ENCODE results near the gene CHRM4.

CHRM4 gene

DNA sequence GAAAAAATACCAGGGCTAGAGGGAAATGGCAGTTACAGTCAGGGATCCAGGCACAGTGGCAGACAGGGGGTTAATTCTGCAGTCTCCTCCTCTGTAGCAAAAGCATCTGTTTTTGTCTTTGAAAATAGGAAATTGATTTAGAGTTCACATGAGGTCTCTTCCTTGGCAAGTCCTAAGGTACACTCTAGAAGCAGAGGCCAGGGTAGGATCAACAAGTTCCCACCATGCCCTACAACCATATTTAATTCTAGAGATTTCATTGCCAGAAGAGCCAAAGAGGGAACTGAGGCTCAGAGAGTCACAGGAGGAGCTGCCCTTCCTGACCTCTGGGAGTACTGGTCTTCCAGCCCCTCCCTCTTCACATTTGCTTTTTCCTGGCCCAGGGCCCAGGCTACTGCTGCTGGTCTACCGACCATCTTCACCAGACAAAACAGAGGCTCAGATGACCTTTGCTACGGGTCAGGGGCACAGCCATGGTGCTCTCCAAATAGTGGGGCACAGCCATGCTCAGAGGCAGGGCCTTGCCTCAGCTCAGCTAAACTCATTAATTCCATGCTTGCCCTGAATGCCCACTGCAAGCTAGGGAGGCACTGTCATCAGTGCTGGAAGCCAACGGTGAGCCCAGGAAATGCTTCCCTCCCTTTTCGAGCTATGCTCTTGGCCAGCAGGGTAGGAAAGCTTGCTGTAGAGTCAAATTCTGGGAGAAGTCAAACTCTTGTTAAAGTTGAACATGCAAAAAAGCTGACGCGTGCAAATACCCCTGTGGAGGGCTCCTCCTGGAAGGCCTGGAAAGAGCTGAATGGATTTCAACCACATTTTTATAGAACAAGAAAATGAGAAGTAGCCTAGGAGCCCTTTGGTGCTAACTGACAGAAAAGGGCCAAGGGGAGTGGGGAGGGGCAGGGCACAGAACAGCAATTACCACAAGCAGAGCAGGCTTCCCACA lies 11.7 kb upstream of the CHRM4 start:
- no peak for DNase-seq

DNA sequence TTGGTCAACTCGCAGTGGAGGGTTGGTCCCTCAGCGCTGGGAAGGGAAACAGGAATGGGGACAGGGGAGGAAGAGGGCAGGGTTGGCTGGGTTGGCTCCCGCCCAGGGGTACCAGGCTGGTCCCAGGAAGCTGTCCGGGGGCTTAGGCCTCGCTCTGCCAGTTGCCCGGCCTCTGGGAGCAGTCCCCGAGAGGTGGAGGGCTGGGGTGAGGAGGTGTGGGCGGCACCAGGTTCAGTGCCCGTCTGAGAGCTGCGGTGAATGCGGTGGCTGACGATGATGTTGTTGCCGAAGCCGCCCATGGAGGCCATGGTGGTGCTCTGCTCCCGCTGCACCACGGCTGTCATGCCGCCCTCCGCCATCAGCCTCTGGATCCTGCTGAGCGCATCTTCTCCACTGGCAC lies 6.0 kb upstream of the CHRM4 start:
- no peak for DNase-seq

DNA sequence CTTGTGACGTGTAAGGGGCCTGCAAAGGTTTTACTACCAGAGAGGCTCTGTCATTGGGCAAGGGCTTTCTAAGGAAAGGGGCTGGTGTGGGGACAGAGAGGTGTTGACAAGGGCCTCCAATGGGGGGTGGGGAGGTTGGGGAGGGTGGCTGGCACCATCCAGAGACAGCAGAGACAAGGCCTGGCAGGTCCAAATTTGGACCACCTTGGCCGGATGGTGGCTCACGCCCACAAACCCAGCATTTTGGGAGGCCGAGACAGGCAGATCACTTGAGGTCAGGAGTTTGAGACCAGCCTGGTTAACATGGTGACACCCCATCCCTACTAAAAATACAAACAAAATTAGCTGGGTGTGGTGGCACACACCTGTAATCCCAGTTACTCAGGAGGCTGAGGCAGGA lies 2.2 kb upstream of the CHRM4 start:
- no peak for DNase-seq

DNA sequence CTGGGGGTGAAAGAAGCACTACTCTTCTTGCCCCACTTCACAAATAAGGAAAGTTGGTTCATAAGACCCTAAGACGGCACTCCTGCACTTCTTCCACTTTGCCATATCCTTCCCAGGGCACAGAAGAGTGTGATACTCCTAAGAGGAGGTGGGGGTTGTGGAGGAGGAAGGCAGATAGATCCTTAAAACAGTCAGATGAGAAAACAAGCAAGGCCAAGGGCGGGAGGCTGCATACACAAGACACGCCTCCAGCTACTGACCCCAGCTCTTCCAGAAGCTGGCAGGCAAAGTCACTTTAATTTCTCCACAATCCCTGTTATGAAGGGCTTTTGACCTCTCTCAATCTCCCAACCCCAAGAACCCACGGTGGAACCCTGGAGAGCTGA lies 1.6 kb upstream of the CHRM4 start:
- DNase-seq, result no peak

DNA sequence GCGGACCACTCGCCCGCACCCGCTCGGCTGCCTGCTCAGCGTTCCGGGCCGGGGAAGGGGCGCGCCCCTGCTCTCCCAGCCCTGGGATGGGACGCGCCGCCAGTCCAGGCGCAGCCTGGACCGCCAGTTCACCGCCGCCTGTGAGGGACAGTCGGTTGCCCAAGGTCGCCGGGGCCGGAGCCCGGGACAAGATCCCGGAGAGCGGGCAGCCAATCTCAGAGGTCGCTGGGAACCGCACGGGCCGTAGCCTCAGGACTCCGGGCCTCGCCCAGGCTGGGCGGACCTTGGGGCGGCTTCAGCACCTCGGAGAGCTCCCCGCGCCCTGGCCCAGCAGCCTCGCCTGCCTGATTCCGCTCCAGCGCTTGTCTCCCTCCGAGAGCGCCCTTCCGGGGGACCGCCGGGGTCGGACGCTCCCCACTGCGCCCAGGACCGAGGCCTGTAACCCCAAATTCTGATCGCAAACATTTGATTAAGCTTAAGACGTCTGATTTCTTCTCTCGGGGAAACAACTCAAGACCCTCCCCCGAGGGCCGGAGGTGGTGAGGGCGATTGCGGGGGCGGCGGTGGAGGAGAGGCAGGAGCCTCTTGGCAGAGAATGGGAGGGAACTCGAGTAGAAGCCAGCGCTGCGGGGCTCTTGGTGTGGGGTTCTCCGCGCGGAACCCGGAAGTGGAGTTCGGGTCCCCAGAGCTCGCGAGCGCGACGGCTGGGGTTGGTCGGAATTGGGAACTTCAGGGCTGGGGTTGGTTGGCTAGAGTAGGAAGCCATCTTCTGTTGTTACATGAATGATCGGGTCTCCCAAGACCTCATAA lies 1.1 kb upstream of the CHRM4 start:
- DNase-seq, result peak; percentile 59

DNA sequence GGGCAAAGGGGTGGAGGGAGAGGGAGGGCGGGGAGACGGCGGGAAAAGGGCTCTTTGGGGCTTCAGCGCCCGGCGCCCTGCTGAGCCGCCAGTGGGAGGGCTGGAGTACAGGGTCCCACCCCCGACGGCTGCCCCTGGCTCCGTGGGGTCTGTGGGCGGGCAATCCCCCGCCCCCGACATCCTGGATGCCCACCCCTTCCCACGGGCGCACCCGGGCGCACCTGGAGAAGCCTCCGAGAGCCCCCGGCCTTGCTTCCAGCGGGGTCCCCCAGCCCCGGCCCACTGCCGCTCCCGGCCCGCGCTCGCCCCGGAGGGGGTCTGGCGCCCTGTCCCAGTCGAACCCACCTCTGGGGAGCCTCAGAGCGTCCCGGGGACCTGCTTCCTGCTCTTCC lies 394 bp downstream of the CHRM4 start:
- DNase-seq, result no peak

DNA sequence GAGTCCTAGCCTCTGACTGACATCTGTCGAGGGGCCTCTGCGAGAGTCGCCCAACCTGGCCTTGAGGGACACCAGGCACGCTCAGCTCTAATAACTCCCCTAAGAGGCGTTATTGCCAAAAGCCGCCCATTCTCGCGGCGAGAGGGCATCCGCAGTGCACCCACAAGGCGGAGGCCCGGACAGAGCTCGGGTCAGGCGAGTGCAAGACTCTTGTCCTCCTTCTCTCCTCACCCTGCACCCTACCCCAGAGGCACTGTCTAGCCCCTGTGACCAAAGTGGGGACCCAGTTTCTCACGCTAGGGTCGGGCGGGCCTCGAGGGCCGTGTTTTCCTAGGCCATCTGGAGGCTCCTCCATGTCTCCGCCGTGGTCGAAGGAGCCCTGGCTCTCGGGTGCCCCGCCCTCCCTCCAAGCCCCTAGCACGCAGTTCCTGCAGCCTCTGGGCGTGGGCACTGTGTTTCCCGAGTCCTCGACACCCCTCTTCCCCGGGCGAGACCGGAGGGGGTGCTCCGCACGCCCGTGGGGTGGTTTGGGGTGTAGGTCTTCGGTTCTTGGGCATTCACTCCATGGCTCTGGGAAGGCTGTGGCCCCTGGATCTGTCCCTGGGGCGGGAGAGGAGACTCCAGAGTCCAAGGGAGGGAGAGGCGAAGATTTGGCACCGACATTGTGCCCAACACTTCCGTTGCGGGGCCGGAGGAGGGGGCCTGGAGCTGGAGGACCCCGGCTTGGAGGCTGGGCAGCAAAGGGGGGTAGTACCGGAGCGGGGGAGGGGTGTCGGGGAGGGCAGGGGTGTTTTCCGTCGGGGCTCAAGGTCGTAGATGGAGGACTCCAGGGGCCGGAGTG lies 1.0 kb downstream of the CHRM4 start:
- no peak for DNase-seq

DNA sequence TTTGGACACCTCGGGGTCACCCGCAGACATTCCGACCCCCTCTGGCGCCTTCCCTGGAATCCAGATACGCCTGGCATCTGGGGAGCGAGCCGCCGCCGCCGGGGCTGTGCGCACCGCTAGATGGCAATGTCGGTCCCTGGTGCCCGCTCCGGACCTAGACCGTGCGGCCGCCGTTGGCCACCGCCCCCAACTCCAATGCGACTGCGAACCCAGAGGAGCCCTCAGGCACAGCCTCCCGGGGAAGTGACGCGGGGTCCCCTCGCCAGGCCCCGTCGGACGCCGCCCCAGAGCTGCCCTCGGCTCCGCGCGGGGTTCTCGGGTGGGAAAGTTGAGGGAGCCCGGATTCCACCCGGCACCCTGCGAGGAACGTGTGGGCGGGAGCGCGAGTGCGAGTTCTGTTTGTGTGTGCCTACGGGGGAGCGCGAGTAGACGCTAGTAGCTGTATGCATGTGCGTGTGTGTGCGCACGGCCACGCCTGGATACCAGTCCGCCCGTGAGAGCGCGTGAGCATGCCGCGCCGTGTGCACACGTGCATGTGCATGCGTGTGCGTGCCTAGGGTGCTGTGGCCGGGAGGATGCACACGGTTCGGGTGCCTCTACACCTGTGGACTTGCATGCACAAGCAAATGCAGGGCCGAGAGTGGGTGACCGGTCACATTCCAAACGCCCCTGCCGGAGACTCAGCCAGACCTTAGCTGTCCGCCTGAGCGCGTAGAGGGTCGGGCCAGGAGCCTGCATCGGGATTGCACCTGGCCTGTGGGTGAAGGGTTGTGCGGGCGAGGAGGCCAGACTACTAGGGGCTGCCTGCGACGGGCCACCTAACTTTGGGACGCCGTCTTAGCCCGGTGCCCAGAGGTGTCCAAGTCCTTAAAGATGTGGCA lies 1.9 kb downstream of the CHRM4 start:
- DNase-seq, result no peak

DNA sequence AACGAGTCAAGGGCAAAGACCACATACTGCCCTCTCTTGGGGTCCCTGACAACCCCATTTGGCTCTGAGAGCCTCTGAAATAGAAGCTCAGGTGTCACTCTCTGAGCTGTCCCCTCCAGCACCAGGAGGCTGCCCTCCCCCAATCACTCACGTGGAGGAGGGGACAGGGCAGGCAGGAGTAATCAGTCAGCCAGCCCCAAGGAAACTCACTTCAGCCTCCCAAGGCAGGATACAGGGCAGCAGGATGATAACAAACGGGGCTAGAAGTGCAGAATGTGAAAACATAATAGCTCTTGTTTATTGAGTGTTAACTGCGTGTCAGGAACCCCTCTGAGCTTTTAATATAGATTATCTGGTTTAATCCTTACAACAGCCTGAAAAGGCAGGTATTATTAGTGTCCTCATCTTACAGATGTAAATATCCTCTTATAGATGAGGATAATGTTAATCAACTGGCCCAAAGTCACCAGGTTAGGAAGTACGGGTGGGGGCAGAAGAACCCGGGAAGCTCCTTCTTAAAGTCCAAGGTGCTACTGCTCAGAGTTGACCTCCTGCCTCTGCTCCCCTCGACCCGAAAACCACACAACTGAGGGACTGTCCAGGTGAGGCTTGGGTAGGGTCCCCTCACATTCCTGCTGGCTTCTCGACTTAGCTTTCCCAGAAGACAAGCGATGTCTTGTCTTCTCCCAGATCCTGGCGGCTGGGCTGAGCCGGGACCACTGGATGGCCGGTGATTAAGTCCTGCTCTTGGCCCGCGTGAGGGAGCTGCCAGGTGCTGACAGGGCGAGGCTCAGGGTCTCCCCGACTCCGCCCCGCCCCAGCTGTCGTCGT lies 2.7 kb downstream of the CHRM4 start:
- DNase-seq, result no peak

DNA sequence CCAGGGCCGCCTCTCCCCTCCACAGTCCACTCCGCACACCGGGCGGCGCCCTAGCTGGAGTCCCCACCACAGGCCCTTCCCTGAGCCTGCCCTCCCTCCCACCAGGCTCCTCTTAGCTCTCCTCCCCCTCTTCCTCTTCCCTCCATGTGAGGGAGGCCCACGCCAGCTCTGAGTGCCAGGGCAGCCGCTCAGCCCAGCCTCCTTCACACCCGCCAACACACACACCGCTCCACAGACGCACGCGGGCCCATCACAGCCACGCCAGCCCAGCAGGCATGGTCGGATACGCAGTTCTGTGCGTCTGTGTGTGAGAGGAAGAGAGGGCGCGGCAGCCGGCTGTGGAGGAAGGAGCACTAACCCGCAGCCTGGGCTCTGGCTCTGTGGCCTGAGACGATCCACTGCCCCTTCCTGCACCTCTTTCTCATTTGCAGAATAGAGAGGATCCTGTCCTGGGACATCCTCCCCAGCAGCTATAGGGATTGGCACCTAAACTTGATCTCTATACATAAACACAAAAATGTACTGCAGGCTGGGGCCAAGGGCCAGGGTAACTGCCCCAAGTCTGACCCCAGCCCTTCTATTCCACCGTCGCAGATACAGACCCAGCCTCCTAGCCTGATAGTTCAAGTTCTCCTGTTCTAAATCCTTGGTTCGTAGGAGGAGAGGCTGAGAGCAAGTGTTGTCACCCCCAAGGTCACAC lies 3.5 kb downstream of the CHRM4 start:
- no peak for DNase-seq

DNA sequence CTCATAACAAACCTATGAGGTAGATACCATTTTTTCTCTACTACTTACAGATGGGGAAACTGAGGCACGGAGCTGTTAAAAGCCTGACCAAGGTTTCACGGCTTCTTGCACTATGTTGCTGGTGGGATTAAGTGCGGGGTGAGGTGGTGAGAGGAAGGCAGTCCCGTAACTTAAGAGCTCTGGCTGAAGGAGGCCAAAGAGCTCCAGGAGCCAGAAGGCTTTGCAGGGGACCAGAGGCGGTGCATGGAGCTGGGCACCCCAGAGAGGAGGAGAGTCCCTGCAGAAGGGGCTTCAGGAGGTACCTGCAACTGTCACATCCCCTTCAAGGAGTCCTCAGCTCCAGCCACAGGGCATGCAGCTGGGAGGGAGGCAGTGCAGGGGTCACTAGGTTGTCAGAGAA lies 4.1 kb downstream of the CHRM4 start:
- DNase-seq, result no peak

DNA sequence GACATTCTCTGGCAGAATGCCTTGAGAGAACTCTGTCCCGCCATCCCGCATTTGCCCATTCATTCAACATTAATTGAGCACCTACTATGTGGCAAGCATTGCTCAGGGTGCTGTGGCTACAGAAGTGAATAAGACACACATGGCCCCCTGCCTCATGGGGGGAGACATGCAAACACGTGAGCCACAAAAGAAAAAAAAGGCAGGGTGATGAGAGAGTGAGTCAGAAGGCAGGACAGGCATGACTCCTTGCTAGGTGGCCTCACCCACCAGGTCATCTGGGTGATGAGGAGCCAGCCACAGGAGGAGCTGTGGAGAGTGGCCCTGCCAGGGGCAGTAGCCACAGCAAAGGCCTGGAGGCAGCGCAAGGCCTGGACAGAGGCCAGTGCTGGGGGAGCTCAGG lies 4.9 kb downstream of the CHRM4 start:
- DNase-seq, result no peak

DNA sequence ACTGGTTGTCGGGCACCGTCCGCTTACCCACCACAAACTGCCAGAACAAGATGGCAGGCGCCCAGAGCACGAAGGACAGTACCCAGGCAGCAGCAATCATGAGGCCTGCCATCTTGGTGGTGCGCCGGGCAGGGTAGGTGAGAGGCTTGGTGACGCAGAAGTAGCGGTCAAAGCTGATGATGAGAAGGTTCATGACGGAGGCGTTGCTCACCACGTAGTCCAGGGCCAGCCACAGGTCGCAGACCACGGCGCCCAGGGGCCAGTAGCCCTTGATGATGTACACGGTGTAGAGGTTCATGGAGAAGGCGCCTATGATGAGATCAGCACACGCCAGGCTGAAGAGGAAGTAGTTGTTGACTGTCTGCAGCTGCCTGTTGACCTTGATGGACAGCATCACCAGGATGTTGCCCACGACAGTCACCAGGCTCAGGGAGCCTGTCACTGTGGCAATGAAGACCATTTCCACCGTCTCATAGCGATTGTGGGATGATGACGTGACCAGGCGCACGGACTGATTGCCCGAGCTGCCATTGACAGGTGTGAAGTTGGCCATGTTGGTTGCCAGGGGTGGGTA lies 5.5 kb downstream of the CHRM4 start:
- no peak for DNase-seq

DNA sequence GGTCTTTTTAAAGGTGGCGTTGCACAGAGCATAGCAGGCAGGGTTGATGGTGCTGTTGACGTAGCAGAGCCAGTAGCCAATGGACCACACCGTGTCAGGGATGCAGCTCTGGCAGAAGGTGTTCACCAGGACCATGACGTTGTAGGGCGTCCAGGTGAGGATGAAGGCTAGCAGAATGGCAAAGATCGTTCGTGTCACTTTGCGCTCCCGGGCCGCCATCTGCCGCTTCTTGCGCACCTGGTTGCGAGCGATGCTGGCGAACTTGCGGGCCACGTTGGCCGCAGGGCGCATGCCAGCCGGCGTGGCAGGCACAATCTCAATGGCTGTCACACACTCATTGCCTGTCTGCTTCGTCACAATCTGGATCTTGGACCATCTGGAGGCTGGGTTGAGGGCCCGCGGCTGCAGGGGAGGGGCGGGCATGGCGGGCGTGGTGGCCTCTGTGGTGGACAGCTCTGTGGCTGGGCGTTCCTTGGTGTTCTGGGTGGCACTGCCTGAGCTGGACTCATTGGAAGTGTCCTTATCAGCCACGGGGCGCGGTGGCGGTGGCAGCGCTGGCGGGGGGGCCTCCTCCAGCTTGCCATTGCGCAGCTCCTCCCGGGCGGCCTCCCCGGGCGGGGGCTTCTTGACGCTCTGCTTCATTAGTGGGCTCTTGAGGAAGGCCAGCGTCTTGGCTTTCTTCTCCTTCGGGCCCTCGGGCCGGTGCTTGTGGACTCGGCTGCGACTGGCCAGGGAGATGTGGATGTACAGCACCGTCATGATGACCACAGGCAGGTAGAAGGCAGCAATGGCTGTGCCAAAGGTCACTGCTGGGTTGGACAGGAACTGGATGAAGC lies 6.2 kb downstream of the CHRM4 start:
- no peak for DNase-seq

DNA sequence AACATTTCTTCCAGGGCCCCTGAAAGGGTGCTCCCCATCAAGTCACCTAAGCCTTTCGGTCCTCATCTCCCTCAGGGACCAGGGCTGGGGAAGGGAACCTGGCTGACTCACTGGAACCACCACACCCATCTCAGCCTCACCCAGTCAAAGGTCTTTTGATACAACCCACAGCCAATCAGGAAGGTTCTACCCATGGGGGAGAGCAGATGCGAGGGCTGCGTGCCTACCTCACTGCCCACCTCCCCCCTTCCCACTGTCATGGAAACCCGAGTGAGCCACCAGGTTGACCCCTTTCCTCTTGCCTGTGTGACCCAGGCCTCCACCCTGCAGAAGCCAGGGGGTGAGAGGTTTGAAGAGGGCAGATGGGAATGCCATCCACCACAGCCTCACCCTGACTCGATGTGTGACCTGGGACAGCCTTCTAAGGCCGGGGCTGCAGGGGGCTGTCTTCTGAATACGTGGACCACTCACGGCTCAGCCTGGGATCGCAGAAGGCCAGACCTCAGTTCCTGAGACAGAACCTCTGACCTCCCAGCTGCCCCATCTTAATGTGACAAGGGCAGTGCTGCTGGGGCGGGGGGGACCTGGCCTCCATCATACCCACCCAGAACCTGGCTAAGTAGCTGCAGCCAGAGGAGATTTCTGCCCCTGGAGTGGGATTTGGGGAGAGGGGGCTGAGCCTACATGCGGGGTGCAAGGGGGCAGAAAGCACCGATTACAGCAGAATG lies 7.4 kb downstream of the CHRM4 start:
- no peak for DNase-seq

DNA sequence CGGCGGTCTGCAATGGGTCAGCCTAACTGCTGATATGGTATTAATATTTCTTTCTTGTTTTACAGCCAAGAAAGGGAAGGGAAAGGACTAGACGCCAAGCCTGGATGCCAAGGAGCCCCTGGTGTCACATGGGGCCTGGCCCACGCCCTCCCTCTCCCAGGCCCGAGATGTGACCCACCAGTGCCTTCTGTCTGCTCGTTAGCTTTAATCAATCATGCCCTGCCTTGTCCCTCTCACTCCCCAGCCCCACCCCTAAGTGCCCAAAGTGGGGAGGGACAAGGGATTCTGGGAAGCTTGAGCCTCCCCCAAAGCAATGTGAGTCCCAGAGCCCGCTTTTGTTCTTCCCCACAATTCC lies 8.2 kb downstream of the CHRM4 start:
- no peak for DNase-seq

DNA sequence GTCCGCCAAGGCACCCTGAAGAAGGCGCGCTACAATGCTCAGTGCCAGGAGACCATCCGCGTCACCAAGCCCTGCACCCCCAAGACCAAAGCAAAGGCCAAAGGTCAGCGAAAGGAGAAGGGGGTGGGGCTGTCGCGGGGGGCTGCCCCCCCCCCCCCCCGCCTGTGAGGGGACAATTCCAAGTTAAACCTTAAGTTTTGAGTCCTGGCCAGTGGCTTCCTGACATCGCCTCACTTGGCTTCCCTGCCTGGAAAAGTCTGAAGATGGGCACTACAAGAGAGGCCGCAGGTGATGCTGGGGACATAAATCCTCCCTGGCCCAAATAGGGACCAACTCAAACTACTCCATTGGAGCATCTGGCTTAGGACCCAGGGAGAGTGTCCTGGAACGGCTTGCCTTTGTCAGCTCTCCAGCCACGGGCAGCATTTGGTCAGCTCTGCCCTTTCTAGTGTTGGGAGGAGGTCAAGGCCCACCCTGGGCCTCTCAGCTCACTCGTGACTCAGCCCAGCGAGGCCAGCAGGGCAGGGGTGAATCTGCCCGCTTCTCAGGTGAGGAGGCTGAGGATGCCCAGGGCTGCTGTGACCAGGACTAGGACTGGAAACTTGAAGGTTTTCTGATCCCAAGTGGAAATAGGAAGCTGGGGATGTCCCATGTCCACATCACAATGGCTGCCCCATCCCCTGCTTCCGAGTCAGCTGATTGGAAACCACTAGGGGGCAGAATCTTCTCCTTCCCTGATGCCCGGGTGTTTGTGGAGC lies 8.8 kb downstream of the CHRM4 start:
- DNase-seq, result no peak

Data from activated CD4-positive, alpha-beta T cell treated with anti-CD3 and anti-CD28 coated beads for 1 hour (primary cell).